Neuronal stem cell (in vitro differentiated cells): ENCODE results near the gene ADCY3.

Experiments used
- DNase-seq: peaks from one replicate; pipeline ENCODE4 v3.0.0-alpha.2; 2013; ENCODE audit warnings: low spot score
- H2AFZ ChIP-seq: one replicate; pipeline ENCODE4 v1.6.1; 2013; ENCODE audit warnings: mild to moderate bottlenecking, low read length, inconsistent platforms
- H2AK5ac ChIP-seq: 2 replicates; pipeline ENCODE4 v1.6.1; 2013; ENCODE audit warnings: low read depth, mild to moderate bottlenecking, inconsistent platforms, low read length, moderate library complexity, mixed read lengths
- H2BK120ac ChIP-seq: 2 replicates; pipeline ENCODE4 v1.6.1; 2013; ENCODE audit warnings: low read depth, mild to moderate bottlenecking, inconsistent platforms, low read length, moderate library complexity, mixed read lengths
- H2BK12ac ChIP-seq: one replicate; pipeline ENCODE4 v1.6.1; 2013; ENCODE audit warnings: low read length, inconsistent platforms
- H2BK15ac ChIP-seq: 2 replicates; pipeline ENCODE4 v1.6.1; 2013; ENCODE audit warnings: mild to moderate bottlenecking, low read length, inconsistent platforms, mixed read lengths
- H2BK5ac ChIP-seq: one replicate; pipeline ENCODE4 v1.6.1; 2013; ENCODE audit warnings: inconsistent platforms, mild to moderate bottlenecking, low read length, moderate library complexity
- H3K14ac ChIP-seq: one replicate; pipeline ENCODE4 v1.6.1; 2013; ENCODE audit warnings: low read length, inconsistent platforms
- H3K18ac ChIP-seq: 2 replicates; pipeline ENCODE4 v1.6.1; 2013; ENCODE audit warnings: low read length, inconsistent platforms
- H3K23ac ChIP-seq: 2 replicates; pipeline ENCODE4 v1.6.1; 2013; ENCODE audit warnings: low read depth, mild to moderate bottlenecking, mixed read lengths, low read length, inconsistent platforms; ENCODE audit not compliant: poor library complexity
- H3K27ac ChIP-seq: replicated peaks from 3 replicates; pipeline ENCODE4 v1.5.1; 2013; ENCODE audit warnings: low read length, inconsistent platforms
- H3K27me3 ChIP-seq, 3 experiments: 2 replicates each; pipeline ENCODE4 v1.6.1; 2013; ENCODE audit warnings: low read length in 3 of 3, mild to moderate bottlenecking in 2 of 3, inconsistent platforms in 1 of 3, low read depth in 1 of 3, mixed read lengths in 1 of 3, moderate library complexity in 1 of 3; ENCODE audit not compliant: control insufficient read depth in 3 of 3, insufficient read depth in 3 of 3
- H3K36me3 ChIP-seq, 2 donors: replicated peaks in 1 of 2; 2 replicates each; pipeline ENCODE4 v1.6.1; 2013; ENCODE audit warnings: low read length in 2 of 2; ENCODE audit not compliant: control insufficient read depth in 2 of 2, insufficient read depth in 2 of 2
- H3K4ac ChIP-seq: 2 replicates; pipeline ENCODE4 v1.6.1; 2013; ENCODE audit warnings: inconsistent platforms, mild to moderate bottlenecking, low read length, moderate library complexity
- H3K4me1 ChIP-seq, 2 donors: 1 replicate in 1 of 2; 2 replicates in 1 of 2; pipeline ENCODE4 v1.6.1; 2013; ENCODE audit warnings: low read length in 2 of 2, low read depth in 1 of 2; ENCODE audit not compliant: control insufficient read depth in 2 of 2, insufficient read depth in 1 of 2
- H3K4me2 ChIP-seq: one replicate; pipeline ENCODE4 v1.6.1; 2013; ENCODE audit warnings: mild to moderate bottlenecking, low read length, inconsistent platforms; ENCODE audit not compliant: insufficient read depth, poor library complexity, severe bottlenecking
- H3K4me3 ChIP-seq, 2 donors: 2 replicates each; pipeline ENCODE4 v1.5.1; 2013; ENCODE audit warnings: low read length in 2 of 2, mild to moderate bottlenecking in 2 of 2, inconsistent platforms in 1 of 2, moderate library complexity in 1 of 2
- H3K79me1 ChIP-seq: one replicate; pipeline ENCODE4 v1.6.1; 2013; ENCODE audit warnings: low read depth, mild to moderate bottlenecking, inconsistent platforms, low read length, moderate library complexity
- H3K9ac ChIP-seq: one replicate; pipeline ENCODE4 v1.6.1; 2013; ENCODE audit warnings: mild to moderate bottlenecking, low read depth, low read length, inconsistent platforms; ENCODE audit not compliant: poor library complexity
- H3K9me3 ChIP-seq, 2 donors: replicated peaks in 1 of 2; 2 replicates each; pipeline versions ENCODE3 to v1.6.1; 2013; ENCODE audit warnings: low read length in 2 of 2, mild to moderate bottlenecking in 2 of 2, inconsistent platforms in 1 of 2, low read depth in 1 of 2, mixed read lengths in 1 of 2, moderate library complexity in 1 of 2; ENCODE audit not compliant: control insufficient read depth in 2 of 2, insufficient read depth in 1 of 2
- H4K8ac ChIP-seq: one replicate; pipeline ENCODE4 v1.6.1; 2013; ENCODE audit warnings: low read depth, mild to moderate bottlenecking, inconsistent platforms, low read length, moderate library complexity
- H4K91ac ChIP-seq: one replicate; pipeline ENCODE4 v1.6.1; 2013; ENCODE audit warnings: low read length, low read depth, mild to moderate bottlenecking, inconsistent platforms; ENCODE audit not compliant: poor library complexity
- WGBS, 2 donors: extraction: QIAGEN DNeasy Blood & Tissue Kit; methylation state at CpG; one replicate each; pipeline ENCODE4 v1.1.7; 2013; ENCODE audit warnings: missing lambda C conversion rate in 2 of 2, mixed read lengths in 1 of 2; ENCODE audit not compliant: insufficient read length in 2 of 2, insufficient replicate concordance in 1 of 2; ENCODE audit errors: extremely low coverage in 2 of 2; 5-methylcytosine and 5-hydroxymethylcytosine counted together

The ADCY3 gene

GRCh38 chr2:24958411-24958935 is 38.4 kb upstream of the ADCY3 start:
- H3K27me3 ChIP-seq = no peaks in the 10 kb centered on the region
- H3K36me3 ChIP-seq = peaks cover 16 to 91% of the 10 kb centered on the region in 2 donors
- H2AK5ac ChIP-seq = no peak overlapping the region
- no peak overlapping the region for H3K23ac ChIP-seq
- H3K4me2 ChIP-seq = no peak overlapping the region
- H3K4me1 ChIP-seq = peaks cover 0 to 2% of the 10 kb centered on the region in 2 donors
- no peak overlapping the region for H2AFZ ChIP-seq
- no peak overlapping the region for H3K4me3 ChIP-seq
- H3K18ac ChIP-seq = no peak overlapping the region
- no peak overlapping the region for H2BK5ac ChIP-seq
- no peak overlapping the region for H2BK120ac ChIP-seq
- no peaks in the 10 kb centered on the region for H3K79me1 ChIP-seq
- no peak overlapping the region for H4K91ac ChIP-seq
- no CpG with 5 or more reads among the region's 3 CpGs for WGBS, 2 donors
- H3K9ac ChIP-seq = no peak overlapping the region
- no peak overlapping the region for H4K8ac ChIP-seq
- no peak overlapping the region for H3K4ac ChIP-seq
- peaks cover 0 to 17% of the 10 kb centered on the region in 2 donors for H3K9me3 ChIP-seq
- H2BK15ac ChIP-seq = no peak overlapping the region
- H3K14ac ChIP-seq = no peak overlapping the region
- H3K27ac ChIP-seq = no peak overlapping the region
- DNase-seq = no peak
- no peak overlapping the region for H2BK12ac ChIP-seq

GRCh38 chr2:24957976-24958375 is 37.9 kb upstream of the ADCY3 start:
- peaks cover 16 to 91% of the 10 kb centered on the region in 2 donors for H3K36me3 ChIP-seq
- no peak overlapping the region for H2AK5ac ChIP-seq
- H3K27me3 ChIP-seq = no peaks in the 10 kb centered on the region

DNA sequence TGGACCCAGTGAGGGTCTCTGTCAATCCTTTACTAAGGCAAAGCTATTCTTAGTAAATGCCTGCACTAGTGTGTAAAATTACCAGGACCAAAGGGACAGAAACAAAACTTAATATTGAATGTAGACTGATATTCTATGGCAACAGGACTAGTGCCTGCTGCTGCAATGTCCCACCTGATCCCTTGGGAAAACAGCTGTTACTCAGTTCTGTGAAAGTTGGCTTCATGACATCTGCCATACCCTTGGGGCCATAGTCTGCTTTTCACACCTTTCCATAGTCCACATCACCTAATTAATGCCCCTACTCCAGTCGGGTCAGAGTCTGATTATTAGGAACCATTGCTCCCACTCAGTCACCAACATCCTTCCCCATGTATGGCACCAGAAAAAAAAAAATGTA is 37.2 kb upstream of the ADCY3 start:
- H4K91ac ChIP-seq = no peak overlapping the region
- H2BK15ac ChIP-seq = no peak overlapping the region
- no peak overlapping the region for H3K27ac ChIP-seq
- H3K9ac ChIP-seq = no peak overlapping the region
- no peak overlapping the region for H2BK12ac ChIP-seq
- no peak overlapping the region for H3K4me3 ChIP-seq
- no peak overlapping the region for H3K23ac ChIP-seq
- no peak overlapping the region for H3K14ac ChIP-seq
- no peak overlapping the region for H3K4ac ChIP-seq
- no peak overlapping the region for H3K18ac ChIP-seq
- no peaks in the 10 kb centered on the region for H3K79me1 ChIP-seq
- peaks cover 16 to 89% of the 10 kb centered on the region in 2 donors for H3K36me3 ChIP-seq
- no peak overlapping the region for H2BK5ac ChIP-seq
- peaks cover 0 to 2% of the 10 kb centered on the region in 2 donors for H3K4me1 ChIP-seq
- H3K27me3 ChIP-seq = no peaks in the 10 kb centered on the region
- H2AFZ ChIP-seq = no peak overlapping the region
- no peak for DNase-seq
- no peak overlapping the region for H2BK120ac ChIP-seq
- H3K9me3 ChIP-seq = peaks cover 0 to 17% of the 10 kb centered on the region in 2 donors
- no CpG with 5 or more reads among the region's 1 CpG for WGBS, 2 donors
- H3K4me2 ChIP-seq = no peak overlapping the region
- H2AK5ac ChIP-seq = no peak overlapping the region
- H4K8ac ChIP-seq = no peak overlapping the region

More at GRCh38 chr2:24957976-24958375, 37.9 kb upstream of the ADCY3 start:
- Histone ChIP-seq H3K27ac (no peak overlapping the region), H3K14ac (no peak overlapping the region), H3K9me3 (peaks cover 0 to 17% of the 10 kb centered on the region in 2 donors), H3K23ac (no peak overlapping the region), H2BK120ac (no peak overlapping the region), H4K8ac (no peak overlapping the region), H3K79me1 (no peaks in the 10 kb centered on the region), H3K18ac (no peak overlapping the region), H3K4ac (no peak overlapping the region), H2BK12ac (no peak overlapping the region), H2BK15ac (no peak overlapping the region), H3K4me3 (no peak overlapping the region), H2AFZ (no peak overlapping the region), H2BK5ac (no peak overlapping the region), H3K9ac (no peak overlapping the region), H3K4me1 (peaks cover 0 to 2% of the 10 kb centered on the region in 2 donors), H4K91ac (no peak overlapping the region), H3K4me2 (no peak overlapping the region)
- DNase-seq = no peak
- WGBS, 2 donors = no CpG with 5 or more reads among the region's 2 CpGs

DNA sequence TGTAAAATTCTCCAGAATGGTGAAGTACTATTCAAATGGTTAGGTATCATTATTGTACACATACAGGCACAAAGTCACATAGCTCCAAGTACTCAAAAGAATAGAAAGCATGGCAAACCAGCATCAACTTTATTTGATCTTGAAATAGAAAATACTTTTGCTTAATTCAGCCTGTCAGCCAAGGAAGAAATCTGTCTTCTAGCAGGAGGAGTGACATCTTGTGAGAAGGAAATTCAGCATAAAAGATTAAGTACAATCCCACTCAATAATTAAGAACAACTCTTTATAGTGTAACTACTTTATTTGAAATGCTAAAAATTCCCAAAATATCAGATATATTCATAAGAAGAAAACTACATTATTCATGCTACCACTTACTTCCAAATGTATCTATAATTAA is 35.9 kb upstream of the ADCY3 start:
- Histone ChIP-seq H2BK15ac (no peak overlapping the region), H4K8ac (no peak overlapping the region), H3K27me3 (no peaks in the 10 kb centered on the region), H2AK5ac (no peak overlapping the region), H3K4ac (no peak overlapping the region), H3K14ac (no peak overlapping the region), H3K79me1 (no peaks in the 10 kb centered on the region), H2BK12ac (no peak overlapping the region), H3K4me2 (no peak overlapping the region), H3K27ac (no peak overlapping the region), H2BK120ac (no peak overlapping the region), H3K9ac (no peak overlapping the region), H4K91ac (no peak overlapping the region), H3K4me3 (no peak overlapping the region), H3K4me1 (peaks cover 0 to 2% of the 10 kb centered on the region in 2 donors), H3K36me3 (peaks cover 18 to 90% of the 10 kb centered on the region in 2 donors), H3K23ac (no peak overlapping the region), H2BK5ac (no peak overlapping the region), H3K9me3 (peaks cover 0 to 17% of the 10 kb centered on the region in 2 donors), H2AFZ (no peak overlapping the region), H3K18ac (no peak overlapping the region)
- no peak for DNase-seq
